HepG2 (cell line): ENCODE results near the gene VMO1. TPM values are rescaled to one million over a fixed set of nuclear protein-coding genes. Genes with fewer than 3 reads are reported as not detected.
A peak's percentile ranks its signal among the peaks of the same experiment; 100 is the strongest.

Experiments
- AKNA ChIP-seq: sonication (generic); formaldehyde crosslinking; IDR thresholded peaks from 2 replicates; pipeline ENCODE4 v1.4.0; 2020; ENCODE audit warnings: missing genetic modification reagents, borderline replicate concordance
- ARNTL ChIP-seq: sonication (generic); formaldehyde crosslinking; IDR thresholded peaks from 2 replicates; pipeline ENCODE4 v1.4.0; 2020; ENCODE audit warnings: mild to moderate bottlenecking, missing genetic modification reagents
- BCLAF1 ChIP-seq: fragments of 450-650 bp; IDR thresholded peaks from 2 replicates; pipeline ENCODE4 v1.6.1; 2017; ENCODE audit warnings: mild to moderate bottlenecking
- FOXC1 ChIP-seq: sonication (generic); formaldehyde crosslinking; IDR thresholded peaks from 2 replicates; pipeline ENCODE4 v1.8.0; 2022; ENCODE audit warnings: mild to moderate bottlenecking, missing genetic modification reagents, borderline replicate concordance
- GTF3A ChIP-seq: sonication (generic); formaldehyde crosslinking; conservative IDR thresholded peaks from 2 replicates; pipeline ENCODE4 v1.4.0; 2020; ENCODE audit warnings: mild to moderate bottlenecking, missing genetic modification reagents
- HNF1B ChIP-seq: sonication (generic); formaldehyde crosslinking; IDR thresholded peaks from 2 replicates; pipeline ENCODE4 v1.5.1; 2020; ENCODE audit warnings: mild to moderate bottlenecking, moderate library complexity, missing genetic modification reagents
- MAFG ChIP-seq: sonication (generic); formaldehyde crosslinking; IDR thresholded peaks from 2 replicates; pipeline ENCODE4 v1.5.1; 2020; ENCODE audit warnings: mild to moderate bottlenecking, missing genetic modification reagents
- MTA3 ChIP-seq: sonication (generic); formaldehyde crosslinking; IDR thresholded peaks from 2 replicates; pipeline ENCODE4 v1.4.0; 2020; ENCODE audit warnings: missing genetic modification reagents
- MTERF4 ChIP-seq: sonication (generic); formaldehyde crosslinking; IDR thresholded peaks from 2 replicates; pipeline ENCODE4 v1.8.0; 2023; ENCODE audit warnings: mild to moderate bottlenecking, missing genetic modification reagents
- ZGPAT ChIP-seq: IDR thresholded peaks from 2 replicates; pipeline ENCODE4 v1.6.1; 2016; ENCODE audit warnings: mild to moderate bottlenecking
- ZNF501 ChIP-seq: sonication (generic); formaldehyde crosslinking; IDR thresholded peaks from 2 replicates; pipeline ENCODE4 v1.5.1; 2020; ENCODE audit warnings: mild to moderate bottlenecking, moderate library complexity, missing genetic modification reagents
- ZNF564 ChIP-seq: sonication (generic); formaldehyde crosslinking; IDR thresholded peaks from 2 replicates; pipeline ENCODE4 v1.8.1; 2023; ENCODE audit warnings: mild to moderate bottlenecking, missing genetic modification reagents
- ZNF589 ChIP-seq: sonication (generic); formaldehyde crosslinking; conservative IDR thresholded peaks from 2 replicates; pipeline ENCODE4 v1.8.0; 2022; ENCODE audit warnings: mild to moderate bottlenecking, moderate library complexity, missing genetic modification reagents
- ZNF768 ChIP-seq: sonication (generic); formaldehyde crosslinking; IDR thresholded peaks from 2 replicates; pipeline ENCODE4 v1.4.0; 2020; ENCODE audit warnings: missing genetic modification reagents
- ZSCAN25 ChIP-seq: sonication (generic); formaldehyde crosslinking; IDR thresholded peaks from 2 replicates; pipeline ENCODE4 v1.8.0; 2022; ENCODE audit warnings: mild to moderate bottlenecking, missing genetic modification reagents
- polyA plus RNA-seq, 8 experiments: library from polyadenylated mRNA; depleted of rRNA in 3 of 8; stranded (reverse) in 7 of 8; unstranded in 1 of 8; fragments of >200 nt; fragmentation: Illumina TruSeq in 4 of 8; extraction: Trizol in 4 of 8; gene quantifications; 2 replicates each; pipeline versions ENCODE4 v1.2.1 to v1.2.3, GENCODE V29; 2011 to 2016; ENCODE audit warnings: low read depth in 4 of 8, missing spikeins in 1 of 8, mixed read lengths in 1 of 8; ENCODE audit not compliant: insufficient read depth in 1 of 8
- total RNA-seq, 5 experiments: library from RNA; depleted of rRNA; stranded (reverse); fragments of >200 nt; fragmentation: Illumina TruSeq; extraction: Trizol; gene quantifications; 2 replicates each; pipeline ENCODE4 v1.2.3, GENCODE V29; 2016; ENCODE audit warnings: low read depth in 1 of 5

Gene VMO1
- total and polyA plus RNA-seq, 2 of the 13 experiments (the other 11 are each of a cell fraction or from before 2014, with no cell fraction given): not detected

- TF ChIP-seq AKNA (CRISPR knock-in tag) (0 out of 2 replicates have a peak, but pooled peaks have one; percentile 43), ARNTL (CRISPR knock-in tag) (no peak; the same call in 1 of the 2 replicates), BCLAF1 (no peak), ZNF564 (CRISPR knock-in tag) (no peak), HNF1B (CRISPR knock-in tag) (peak; percentile 99), FOXC1 (CRISPR knock-in tag) (0 out of 2 replicates have a peak, but pooled peaks have one; percentile 51), ZNF501 (CRISPR knock-in tag) (peak; percentile 19; the same call in 1 of the 2 replicates), MTERF4 (CRISPR knock-in tag) (no peak), MTA3 (CRISPR knock-in tag) (no peak), ZNF768 (peak; percentile 33; the same call in 1 of the 2 replicates), MAFG (CRISPR knock-in tag) (no peak), ZGPAT (CRISPR knock-in tag) (no peak), ZSCAN25 (CRISPR knock-in tag) (peak; percentile 72), ZNF589 (CRISPR knock-in tag) (0 out of 2 replicates have a peak, but pooled peaks have one; percentile 69), GTF3A (CRISPR knock-in tag) (no peak)
Observed at GRCh38 chr17:4788807-4789700, 2.9 kb upstream of the VMO1 start, which contains the start of gene GLTPD2 (continued).
